VCaP (cell line): ENCODE measurements around the gene DGCR8.

Experiments
- H3K27ac ChIP-seq: fragments of 450-650 bp; 2 replicates; pipeline ENCODE4 v1.5.1; 2017
- CTCF ChIP-seq: fragments of 450-650 bp; conservative IDR thresholded peaks from 2 replicates; pipeline ENCODE4 v1.5.1; 2017; ENCODE audit warnings: mild to moderate bottlenecking, moderate library complexity

DGCR8 gene

GRCh38 chr22:20079745-20080444 is at the start of gene DGCR8:
Gene DGCR8, plus strand, starts transcription at chr22:20080241. Its CDS starts 5,723 bp downstream, at chr22:20085964.
- H3K27ac ChIP-seq, result peak within 1 kb of the TSS; percentile 98
- TF ChIP-seq CTCF, result no peak

- no peak for TF ChIP-seq CTCF
- no peak overlapping the region for H3K27ac ChIP-seq
Observed at GRCh38 chr22:20031732-20032406, 48.2 kb upstream of the DGCR8 start.

GRCh38 chr22:20032407-20032991 is 47.5 kb upstream of the DGCR8 start:
- TF ChIP-seq CTCF, result no peak
- H3K27ac ChIP-seq, result no peak overlapping the region

GRCh38 chr22:20033045-20033706 is 46.9 kb upstream of the DGCR8 start:
- no peak overlapping the region for H3K27ac ChIP-seq
- no peak for TF ChIP-seq CTCF

- H3K27ac ChIP-seq, result no peak overlapping the region
- no peak for TF ChIP-seq CTCF
Observed at GRCh38 chr22:20034143-20034542, 45.9 kb upstream of the DGCR8 start.

- no peak overlapping the region for H3K27ac ChIP-seq
- no peak for TF ChIP-seq CTCF
Observed at GRCh38 chr22:20035375-20036083, 44.5 kb upstream of the DGCR8 start.

GRCh38 chr22:20036084-20036482 is 44.0 kb upstream of the DGCR8 start:
- H3K27ac ChIP-seq, result no peak overlapping the region
- TF ChIP-seq CTCF, result no peak
